Heart right ventricle (tissue), 16 donors: Measurements from ENCODE around the gene CELF4. TPM values are rescaled to one million over a fixed set of nuclear protein-coding genes. Genes with fewer than 3 reads are reported as not detected.

Experiments used
- ATAC-seq, 8 donors: fragments of 200-7000 bp; cut with Tn5 transposase; one replicate each; pipeline ENCODE4 v1.9.1; 2020; ENCODE audit warnings: mild to moderate bottlenecking in 8 of 8, moderate library complexity in 8 of 8, moderate number of reproducible peaks in 1 of 8
- DNase-seq, 2 donors: peaks; one replicate each; pipeline ENCODE4 v3.0.0-alpha.2; 2020
- H3K27ac ChIP-seq, 10 donors: fragments of 200-600 bp; sonication (generic) in 2 of 10; one replicate each; pipeline versions ENCODE4 v1.5.0 to v1.8.0; 2020 to 2022; ENCODE audit warnings: mild to moderate bottlenecking in 3 of 10
- H3K27me3 ChIP-seq, 7 donors: fragments of 200-600 bp; one replicate each; pipeline ENCODE4 v1.8.0; 2021 to 2022; ENCODE audit warnings: mild to moderate bottlenecking in 2 of 7
- H3K36me3 ChIP-seq, 9 donors: fragments of 200-600 bp; sonication (generic) in 1 of 9; one replicate each; pipeline versions ENCODE4 v1.5.0 to v1.8.0; 2020 to 2022; ENCODE audit warnings: mild to moderate bottlenecking in 2 of 9
- H3K4me1 ChIP-seq, 9 donors: fragments of 200-600 bp; sonication (generic) in 1 of 9; one replicate each; pipeline versions ENCODE4 v1.5.0 to v1.8.0; 2020 to 2022; ENCODE audit warnings: mild to moderate bottlenecking in 4 of 9
- H3K4me3 ChIP-seq, 10 donors: fragments of 200-600 bp; sonication (generic) in 2 of 10; one replicate each; pipeline versions ENCODE4 v1.5.0 to v1.8.0; 2020 to 2022; ENCODE audit warnings: mild to moderate bottlenecking in 7 of 10, moderate library complexity in 2 of 10
- H3K9me3 ChIP-seq, 11 donors: fragments of 200-600 bp in 10 of 11; sonication (generic) in 2 of 11; one replicate each; pipeline versions ENCODE4 v1.5.0 to v1.8.0; 2013 to 2022; ENCODE audit warnings: mild to moderate bottlenecking in 2 of 11, control low read depth in 1 of 11, moderate library complexity in 1 of 11
- CTCF ChIP-seq, 9 donors: fragments of 200-600 bp; sonication (generic) in 2 of 9; IDR thresholded peaks; one replicate each; pipeline versions ENCODE4 v1.5.0 to v1.8.0; 2021 to 2022; ENCODE audit warnings: antibody characterized with exemption in 9 of 9, mild to moderate bottlenecking in 5 of 9, moderate library complexity in 1 of 9
- WGBS, 2 donors: extraction: QIAGEN DNeasy Blood & Tissue Kit; methylation state at CpG; one replicate each; pipeline ENCODE4 v1.1.7; 2013; ENCODE audit warnings: inconsistent platforms in 1 of 2; 5-methylcytosine and 5-hydroxymethylcytosine counted together
- intact Hi-C, 10 donors: fragments of 100-400 bp; cut with DNase I; formaldehyde crosslinking; loops; one replicate each; pipeline versions ENCODE4 v1.11.1 to v1.14.2; 2022
- polyA plus RNA-seq, 2 donors: library from polyadenylated mRNA; stranded (reverse); fragments of 200-250 nt; gene quantifications; one replicate each; pipeline ENCODE4 v1.2.3, GENCODE V29; 2013
- total RNA-seq, 10 donors: library from RNA; stranded (reverse); fragmentation: NEBNext Ultra II Directional in 3 of 10; extraction: Animal tissue kit (Norgen Biotek cat#: 25700) in 3 of 10; gene quantifications; one replicate each; pipeline versions ENCODE4 v1.2.1 to v1.2.4, GENCODE V29; 2021 to 2023
- donor health status: Arrhythmogenic right ventricular cardiomyopathy.
- donor health status: ischemic (EF 13 %, LVEDD 7.1; RV severe dilation, severe dysfunction).
- donor health status: healthy with polysubstance abuse.
- donor health status: DM: no; HTN: yes; CAD: no.
- donor health status: DM: no; HTN: no; CAD: no.
- donor health status: ischemic (EF 25% LVEDD 6.9; RV normal size, moderate dysfunction).
- donor health status: ischemic (EF 25% LVEDD 5.7; RV mildly dilated, moderate dysfunction).
- donor health status: healthy.
- donor health status: DM: yes; HTN: yes; CAD: no.
- donor health status: Ischemic cardiomyopathy.
- donor health status: ischemic (EF 35%, LVEDD 5.7; RV mildly dilated, moderate dysfunction).
- donor health status: nonischemic (EF 11% LVEDD 7.7; RV severe dilation, severe dysfunction).
- donor health status: DM: yes; HTN: yes; CAD: no.
- donor health status: PGD.
- donor health status: ischemic (EF 29% LVEDD 5.4; RV normal size, mild dysfunction).
- donor health status: nonischemic (EF 23%, LVEDD 6.1; RV moderate dilation, normal function).

Gene CELF4
- total and polyA plus RNA-seq, 12 donors: 0.07 to 1.2 (median 0.31) TPM; not detected in 1

DNA sequence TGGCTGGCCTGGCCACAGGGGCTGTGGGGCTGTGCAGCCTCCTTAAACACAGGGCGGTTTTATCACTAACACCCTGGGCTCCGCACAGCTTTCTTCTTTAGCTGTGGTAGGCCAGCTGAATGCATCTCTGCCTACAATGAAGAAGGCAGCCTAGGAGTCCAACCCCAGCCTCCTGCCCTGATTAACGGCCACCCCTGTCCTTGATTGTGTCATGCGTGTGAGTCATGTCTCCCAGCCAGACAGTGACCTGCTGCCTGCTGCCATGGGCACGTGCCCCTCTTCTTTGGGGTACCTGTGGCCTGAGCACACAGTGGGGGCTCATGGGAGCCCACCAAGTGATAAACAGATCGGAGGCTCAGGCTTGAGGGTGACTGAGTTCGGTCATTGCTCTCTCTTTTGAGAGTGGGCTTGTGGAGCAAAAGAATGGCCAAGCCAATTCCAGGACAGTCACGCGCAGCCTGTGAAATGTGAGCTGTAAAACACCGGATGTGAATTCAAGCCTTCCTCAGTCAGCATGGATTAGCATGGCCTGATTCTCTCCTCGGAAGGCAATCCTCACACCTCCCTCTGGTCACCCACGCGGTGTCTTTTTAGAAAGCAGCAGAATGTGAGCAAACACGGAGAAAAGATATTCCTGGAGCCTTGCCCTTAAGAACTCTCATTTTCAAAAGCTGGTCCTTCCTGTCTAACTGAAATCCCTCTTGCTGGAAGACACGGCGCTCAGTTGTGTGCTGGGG lies 144.1 kb downstream of the CELF4 start:
- Histone ChIP-seq H3K4me3 (no peak overlapping the region), H3K27ac (no peak overlapping the region), H3K27me3 (peaks cover 0 to 13% (median 0%) of the 10 kb centered on the region in 7 donors), H3K36me3 (no peaks in the 10 kb centered on the region), H3K4me1 (no peaks in the 10 kb centered on the region), H3K9me3 (no peaks in the 10 kb centered on the region)
- ATAC-seq: no peak
- WGBS, 2 donors: 75 to 76% methylated on average over 16 of the region's 16 CpGs
- no peak for DNase-seq
- no peak for TF ChIP-seq CTCF (IDR thresholded peaks at IDR 0.05)
- intact Hi-C loops: no loop called here

- Histone ChIP-seq H3K4me1 (no peaks in the 10 kb centered on the region), H3K4me3 (no peak overlapping the region), H3K27ac (no peak overlapping the region), H3K36me3 (no peaks in the 10 kb centered on the region), H3K27me3 (peaks cover 0 to 13% (median 0%) of the 10 kb centered on the region in 7 donors), H3K9me3 (no peaks in the 10 kb centered on the region)
- intact Hi-C loops: no loop called here
- 65 to 76% methylated on average over 7 of the region's 7 CpGs for WGBS, 2 donors
- DNase-seq: no peak
- no peak for TF ChIP-seq CTCF (IDR thresholded peaks at IDR 0.05)
- no peak for ATAC-seq
Observed at GRCh38 chr18:37420315-37420880, 145.2 kb downstream of the CELF4 start.

GRCh38 chr18:37419866-37420265 lies 145.7 kb downstream of the CELF4 start:
- WGBS, 2 donors: 82 to 89% methylated on average over 7 of the region's 7 CpGs
- ATAC-seq (no peak), DNase-seq (no peak)
- H3K36me3 ChIP-seq: no peaks in the 10 kb centered on the region
- H3K4me1 ChIP-seq: no peaks in the 10 kb centered on the region
- intact Hi-C loops: no loop called here
- H3K4me3 ChIP-seq: no peak overlapping the region
- H3K27me3 ChIP-seq: peaks cover 0 to 13% (median 0%) of the 10 kb centered on the region in 7 donors
- TF ChIP-seq CTCF (IDR thresholded peaks at IDR 0.05): no peak
- H3K27ac ChIP-seq: no peak overlapping the region
- no peaks in the 10 kb centered on the region for H3K9me3 ChIP-seq

GRCh38 chr18:37419315-37419714 lies 146.3 kb downstream of the CELF4 start:
- TF ChIP-seq CTCF (IDR thresholded peaks at IDR 0.05): no peak
- H3K9me3 ChIP-seq: no peaks in the 10 kb centered on the region
- no peak overlapping the region for H3K27ac ChIP-seq
- no peak for DNase-seq
- intact Hi-C loops: no loop called here
- H3K36me3 ChIP-seq: no peaks in the 10 kb centered on the region
- ATAC-seq: no peak
- peaks cover 0 to 13% (median 0%) of the 10 kb centered on the region in 7 donors for H3K27me3 ChIP-seq
- H3K4me3 ChIP-seq: no peak overlapping the region
- 72 to 83% methylated on average over 7 of the region's 7 CpGs for WGBS, 2 donors
- H3K4me1 ChIP-seq: no peaks in the 10 kb centered on the region
